CMK (cell line): ENCODE measurements around the gene PDK3.

ENCODE experiments used
- DNase-seq: peaks from one replicate; pipeline ENCODE4 v3.0.0-alpha.2; 2010; ENCODE audit warnings: low read depth

PDK3 gene

DNA sequence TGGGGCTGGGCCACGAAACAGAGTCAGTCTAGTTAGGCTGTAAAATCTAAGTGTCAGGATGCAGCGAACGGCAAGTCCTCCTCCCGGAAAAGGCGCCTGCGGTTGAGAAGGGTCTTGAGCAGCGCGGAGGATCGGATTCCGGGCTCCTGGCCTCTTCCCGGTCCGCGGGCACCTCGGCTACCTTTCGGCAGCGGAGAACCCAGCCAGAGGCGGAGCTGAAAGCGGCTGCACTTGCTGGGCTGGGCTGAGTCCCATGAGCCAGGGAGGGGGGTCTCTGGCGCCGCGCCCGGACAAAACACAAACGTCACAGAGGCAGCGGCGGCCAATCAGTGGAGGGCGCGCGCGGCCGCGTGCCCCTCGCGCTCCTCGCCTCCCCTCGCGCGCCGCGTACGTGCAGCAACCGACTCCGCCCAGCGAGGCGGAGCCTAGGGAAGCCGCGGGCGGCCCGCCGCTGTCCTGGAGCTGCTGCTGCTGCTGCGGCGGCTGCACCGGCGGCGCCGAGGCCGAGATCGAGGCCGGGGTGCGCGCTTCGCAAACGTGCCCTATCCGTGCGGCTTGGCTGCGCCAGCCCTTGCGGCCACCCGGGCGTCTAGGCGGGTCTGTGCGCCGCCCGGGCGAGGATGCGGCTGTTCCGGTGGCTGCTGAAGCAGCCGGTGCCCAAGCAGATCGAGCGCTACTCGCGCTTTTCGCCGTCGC is at the start of gene PDK3:
Gene PDK3 (plus strand): TSS at position 451 of the 696 bp plus-strand sequence. CDS start 170 bp downstream, at position 621.
- DNase-seq: peak; percentile 26

DNA sequence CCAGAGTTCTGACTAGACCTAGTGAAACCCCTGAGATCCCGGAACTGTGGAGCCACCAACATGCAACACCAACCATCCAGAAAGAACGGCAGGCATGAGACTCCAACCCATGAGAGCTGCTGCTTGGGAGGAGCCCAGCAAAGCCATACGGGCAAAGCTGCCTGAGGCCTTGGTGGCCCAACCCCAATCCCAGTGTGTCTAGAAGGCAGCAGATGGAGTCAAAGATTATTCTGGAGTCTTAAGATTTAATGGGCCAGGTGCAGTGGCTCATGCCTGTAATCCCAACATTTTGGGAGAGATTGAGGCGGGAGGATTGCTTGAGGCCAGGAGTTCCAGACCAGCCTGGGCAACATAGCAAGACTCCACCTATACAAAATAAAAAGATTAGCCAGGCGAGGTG is 49.2 kb upstream of the PDK3 start:
- no peak for DNase-seq

DNA sequence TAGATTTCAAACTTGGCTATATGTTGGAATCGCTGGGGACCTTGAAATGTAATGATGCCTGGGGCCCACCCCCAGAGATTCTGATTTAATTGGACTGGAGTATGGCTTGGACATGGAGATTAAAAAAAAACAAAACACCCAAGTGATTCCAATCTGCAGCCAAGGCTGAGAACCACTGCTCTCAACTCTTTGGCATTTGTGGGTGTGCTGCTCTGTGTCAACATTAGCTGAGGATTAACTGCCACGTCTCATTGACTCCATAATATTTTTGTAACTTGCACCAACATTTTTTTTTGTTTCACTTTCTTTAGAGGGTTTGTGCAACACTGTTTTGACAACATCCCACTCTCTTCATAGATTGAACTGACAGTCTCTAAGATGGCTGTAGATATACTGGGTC is 41.1 kb upstream of the PDK3 start:
- no peak for DNase-seq

DNA sequence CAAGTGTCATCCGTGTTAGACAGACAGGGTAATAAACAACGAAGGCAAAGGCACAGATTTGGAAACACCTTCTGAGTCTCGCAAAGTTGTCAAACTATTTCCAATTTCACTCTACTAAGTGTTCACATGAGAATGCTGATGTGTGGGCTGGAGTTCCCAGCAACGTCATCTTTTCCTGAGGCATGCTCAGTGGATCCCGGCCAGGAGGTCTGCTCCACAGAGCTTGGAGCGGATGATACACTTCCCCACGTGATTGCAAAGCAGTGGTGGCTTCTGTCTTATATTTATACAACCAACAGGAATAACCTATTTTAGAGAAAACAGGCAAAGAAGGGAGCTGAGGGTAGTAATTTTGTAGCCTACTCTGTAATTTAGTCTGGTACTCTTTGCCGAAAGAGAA is 40.1 kb upstream of the PDK3 start:
- no peak for DNase-seq

DNA sequence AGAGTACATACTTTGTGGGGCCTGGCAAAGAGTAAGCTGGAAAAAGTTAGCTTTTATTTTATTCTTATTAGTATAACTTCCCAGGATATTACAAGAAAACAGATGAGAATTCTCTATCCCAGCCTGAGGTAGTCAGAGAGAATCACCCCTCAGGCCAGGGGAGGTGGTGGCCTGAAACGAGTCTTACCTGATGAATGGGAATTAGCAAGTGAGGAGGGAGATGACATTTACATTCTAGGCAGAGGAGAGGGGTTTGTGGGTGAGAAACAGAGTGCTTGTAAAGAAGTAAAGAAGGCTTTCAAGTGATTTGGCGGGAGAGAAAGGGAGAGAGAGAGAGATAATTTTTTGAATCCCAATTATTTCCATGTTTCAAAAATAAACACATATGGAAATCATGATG is 39.3 kb upstream of the PDK3 start:
- DNase-seq: no peak

DNA sequence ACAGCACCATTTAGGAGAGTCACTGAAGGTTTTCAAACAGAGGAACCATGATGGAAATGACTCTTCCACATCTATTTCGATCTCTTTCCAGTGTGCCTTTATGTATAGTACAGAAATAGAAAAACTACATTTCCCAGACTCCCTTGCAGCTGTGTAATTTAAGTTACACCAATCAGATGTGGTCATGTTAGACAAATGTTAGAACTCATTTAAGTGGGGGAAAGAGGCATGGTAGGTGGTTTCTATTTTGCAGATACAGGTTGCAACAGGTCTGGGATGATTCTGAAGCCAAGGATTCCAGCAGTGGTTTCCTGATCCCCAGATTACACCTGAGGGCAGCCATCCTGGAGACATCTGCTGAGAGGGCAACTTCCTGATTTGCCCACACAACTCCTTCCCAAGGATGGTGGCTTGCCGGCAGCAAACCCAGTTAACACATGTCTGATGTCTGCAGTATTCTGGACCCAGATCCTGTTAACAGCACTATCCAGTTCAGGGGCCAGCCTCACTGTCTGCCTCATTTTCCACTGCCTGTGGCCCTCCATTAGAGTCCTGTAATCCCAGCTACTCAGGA is 38.7 kb upstream of the PDK3 start:
- no peak for DNase-seq

DNA sequence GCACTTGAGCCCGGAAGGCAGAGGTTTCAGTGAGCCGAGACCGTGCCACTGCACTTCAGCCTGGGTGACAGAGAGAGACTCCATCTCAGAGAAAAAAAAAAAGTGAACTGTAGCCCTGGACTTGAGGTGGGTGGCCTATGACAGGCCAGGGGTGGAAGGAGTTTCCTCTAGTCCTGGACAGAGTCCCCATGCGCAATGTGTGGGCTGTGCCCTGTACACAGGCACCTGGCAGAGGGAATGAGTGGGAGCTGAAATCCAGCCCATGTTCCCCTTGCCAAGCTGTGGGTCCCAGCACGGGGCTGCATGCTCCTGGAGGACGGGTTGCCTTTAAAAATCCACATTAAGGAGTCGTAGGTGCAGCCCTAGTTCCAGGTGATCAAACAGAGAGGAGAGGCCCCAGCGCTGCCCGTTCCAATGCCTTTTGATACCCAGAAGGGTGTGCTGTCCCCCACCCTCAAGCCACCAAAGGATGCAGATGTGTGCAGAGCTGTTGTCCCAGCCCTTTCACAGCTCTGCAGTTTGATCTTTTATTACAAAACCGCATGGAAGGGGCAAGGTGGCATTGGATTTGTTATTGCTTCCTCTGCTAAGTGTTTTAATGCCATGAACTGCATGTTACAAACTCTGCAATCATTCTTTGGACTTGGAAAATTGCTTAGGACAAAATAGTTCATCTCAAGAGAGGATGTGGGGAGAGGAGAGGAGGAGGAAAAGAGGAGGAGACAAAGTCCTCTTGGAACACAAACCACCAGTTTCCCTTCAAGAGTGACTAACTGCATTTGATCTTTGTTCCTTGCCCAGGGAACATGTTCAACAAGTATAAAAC is 38.0 kb upstream of the PDK3 start:
- DNase-seq: no peak

DNA sequence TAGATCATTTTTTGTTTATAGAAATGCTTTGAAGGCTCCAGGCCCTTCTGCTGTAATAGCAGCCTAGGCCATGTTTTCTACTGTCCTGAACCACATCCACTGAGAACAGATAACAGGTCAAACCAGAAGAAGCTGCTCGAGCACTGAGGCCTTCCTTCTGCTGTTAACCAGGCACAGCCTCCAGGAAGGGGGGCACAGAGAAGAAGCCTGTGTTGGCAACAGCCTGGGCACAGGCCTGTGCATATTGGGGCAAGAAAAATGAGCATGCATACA is 37.4 kb upstream of the PDK3 start:
- no peak for DNase-seq

DNA sequence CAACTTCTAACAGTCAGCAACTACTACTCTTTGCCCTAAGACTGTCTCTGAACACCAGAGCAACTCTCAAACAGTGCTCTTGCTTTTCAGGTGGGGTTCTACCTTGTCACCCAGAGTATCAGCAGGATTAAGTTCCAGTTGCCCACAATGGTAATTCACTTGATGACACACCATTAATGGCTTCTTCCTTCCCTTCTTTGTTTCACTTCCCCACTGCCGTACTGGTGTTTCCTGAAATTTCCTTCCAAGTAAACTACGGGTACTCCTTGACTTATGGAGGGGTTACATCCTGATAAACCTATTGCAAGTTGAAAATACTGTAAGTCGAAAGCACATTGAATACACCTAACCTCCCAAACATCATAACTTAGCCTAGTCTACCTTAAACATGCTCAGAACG is 36.6 kb upstream of the PDK3 start:
- no peak for DNase-seq

DNA sequence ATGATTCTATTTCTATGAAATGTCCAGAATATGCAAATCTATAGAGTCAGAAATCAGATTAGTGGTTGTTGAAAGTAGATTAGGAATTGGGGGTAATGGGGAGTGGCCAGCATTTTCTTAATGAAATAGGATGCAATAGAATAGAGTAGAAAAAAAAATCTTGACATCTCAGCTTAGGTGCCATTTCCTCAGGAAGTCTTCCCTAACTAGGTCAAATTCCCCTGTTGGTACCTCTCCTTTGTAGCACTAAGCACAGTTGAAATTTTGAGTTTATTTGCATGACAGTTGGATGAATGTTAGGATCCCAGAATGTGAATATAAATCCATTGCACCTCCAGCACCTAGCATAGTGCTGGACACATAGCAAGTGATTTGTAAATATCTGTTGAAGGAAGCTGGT is 30.0 kb upstream of the PDK3 start:
- no peak for DNase-seq

DNA sequence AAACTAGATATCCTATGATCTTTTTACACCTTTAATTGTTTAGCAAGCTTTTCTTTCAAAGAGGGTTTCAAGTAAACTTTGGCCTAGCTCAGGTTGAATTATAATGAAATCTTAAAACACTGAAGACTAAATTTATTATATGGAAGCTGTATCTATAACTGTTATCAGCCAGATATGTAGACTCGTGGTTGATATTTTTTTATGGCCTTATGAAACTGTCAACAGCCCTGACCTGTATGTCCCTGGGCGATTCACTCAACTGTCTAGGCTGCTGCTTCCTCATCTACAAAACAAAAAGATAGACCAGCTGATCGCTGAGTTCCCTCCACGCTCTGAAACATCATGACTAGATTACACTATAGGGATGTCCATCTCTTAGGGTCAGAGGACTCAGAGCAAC is 21.2 kb upstream of the PDK3 start:
- no peak for DNase-seq

DNA sequence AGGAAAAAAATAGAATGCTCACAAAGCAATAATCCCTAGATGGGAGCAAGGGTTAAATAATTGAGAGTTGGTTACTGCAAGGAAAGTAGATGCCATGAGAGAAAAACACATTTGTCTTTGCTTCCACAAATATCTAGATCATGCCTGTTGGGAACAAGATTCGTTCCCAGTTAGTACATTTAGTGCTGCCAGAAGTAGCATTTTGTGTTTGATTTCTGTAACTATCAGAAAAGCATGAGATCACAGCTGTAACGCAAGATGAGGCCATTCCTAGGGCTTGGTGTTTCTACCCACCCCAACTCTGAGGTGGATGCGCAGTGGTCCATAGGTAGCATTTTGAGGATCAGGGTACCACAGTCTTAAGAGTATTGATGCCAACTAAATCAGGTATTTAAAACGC is 20.4 kb upstream of the PDK3 start:
- DNase-seq: no peak

DNA sequence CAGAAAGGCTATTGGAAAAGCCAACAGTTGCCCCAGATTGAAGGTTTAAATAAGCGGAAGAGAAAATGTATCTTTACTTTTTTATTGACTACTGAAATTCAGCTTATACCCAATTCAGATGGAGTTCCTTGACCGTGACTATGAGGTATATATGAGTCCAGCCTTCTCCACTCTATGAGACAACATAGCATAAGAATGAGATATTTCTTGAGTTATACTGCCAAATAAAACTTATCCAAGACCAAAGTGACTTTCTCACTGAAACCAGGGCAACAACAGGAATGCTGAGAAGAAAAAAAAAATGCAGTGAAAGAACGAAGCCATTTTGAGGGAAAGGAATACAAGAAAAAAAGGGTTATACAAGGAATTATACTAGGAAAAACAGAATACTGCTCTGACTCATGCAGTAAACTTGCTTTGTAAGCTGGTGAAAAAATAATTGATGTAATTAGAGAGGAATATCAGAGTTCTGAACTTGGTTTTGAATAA is 16.3 kb upstream of the PDK3 start:
- DNase-seq: no peak

DNA sequence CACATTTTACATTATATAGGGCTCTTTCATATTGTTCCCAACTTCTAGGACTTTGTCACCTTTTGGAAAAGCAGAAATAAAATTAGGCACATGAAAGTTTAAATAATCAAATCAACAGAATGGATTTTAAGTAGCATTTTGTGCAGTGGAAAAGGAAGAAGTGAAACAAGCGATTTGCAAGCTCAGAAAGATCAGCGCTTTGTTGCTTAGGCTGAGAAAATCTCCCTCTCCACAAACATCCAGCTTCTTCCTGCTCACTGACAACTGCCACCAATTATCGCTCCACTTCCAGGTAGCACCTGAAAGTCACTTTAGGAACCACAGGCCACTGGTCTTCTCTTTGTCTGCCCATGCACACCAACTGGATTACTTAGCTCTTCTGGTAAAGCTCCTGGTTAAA is 2.0 kb upstream of the PDK3 start:
- DNase-seq: no peak

DNA sequence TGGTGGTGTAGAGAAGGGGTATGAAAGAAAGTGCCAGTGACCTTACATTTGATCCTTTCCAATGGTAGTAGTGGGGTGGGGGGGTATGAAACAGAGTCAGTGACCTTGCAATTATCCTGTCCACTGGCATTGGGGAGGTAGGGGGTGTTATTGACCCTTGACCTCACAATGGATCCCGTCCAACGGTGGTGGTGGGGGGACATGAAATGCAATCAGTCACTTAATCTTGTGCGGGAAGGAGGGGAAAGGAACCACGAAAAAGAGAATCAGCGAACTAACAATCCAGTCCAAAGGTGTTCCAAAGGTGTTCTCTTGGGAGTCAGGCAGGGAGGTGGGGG is 619 bp upstream of the PDK3 start:
- no peak for DNase-seq

DNA sequence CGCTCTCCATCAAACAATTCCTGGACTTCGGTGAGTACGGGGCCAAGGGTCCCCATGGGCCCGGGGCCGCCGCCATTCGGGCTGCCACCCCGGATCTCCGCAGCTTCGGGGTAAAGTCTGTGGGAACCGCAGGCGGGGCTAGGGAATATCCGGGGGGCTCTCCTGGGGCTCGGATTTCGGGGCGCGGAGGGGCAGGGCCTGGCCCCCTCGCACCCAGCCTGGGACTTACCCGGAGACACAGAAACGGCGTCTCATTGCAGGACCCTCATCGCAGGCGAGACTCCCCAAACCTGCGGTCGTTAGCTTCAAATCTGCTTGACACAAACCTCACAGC is 413 bp downstream of the PDK3 start:
- DNase-seq: no peak

DNA sequence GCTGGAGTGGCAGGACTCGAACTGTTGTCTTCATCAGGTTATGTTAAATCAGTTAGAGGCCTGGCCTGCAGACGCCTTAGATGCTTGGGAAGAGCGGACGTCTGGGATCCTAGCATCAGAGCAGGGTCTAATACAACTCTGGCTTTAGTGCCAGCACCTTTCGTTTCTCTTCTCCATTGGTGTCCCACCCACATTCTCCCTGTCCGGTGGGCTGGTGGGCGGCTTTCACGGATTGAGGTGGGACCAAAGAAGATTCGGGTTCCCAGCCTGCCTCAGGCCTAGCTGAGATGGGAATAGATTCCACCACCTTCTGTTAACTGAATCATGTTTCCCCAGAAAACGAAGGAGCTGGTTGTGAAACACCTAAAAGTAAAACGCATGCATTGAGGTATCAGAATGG is 939 bp downstream of the PDK3 start:
- DNase-seq: no peak

DNA sequence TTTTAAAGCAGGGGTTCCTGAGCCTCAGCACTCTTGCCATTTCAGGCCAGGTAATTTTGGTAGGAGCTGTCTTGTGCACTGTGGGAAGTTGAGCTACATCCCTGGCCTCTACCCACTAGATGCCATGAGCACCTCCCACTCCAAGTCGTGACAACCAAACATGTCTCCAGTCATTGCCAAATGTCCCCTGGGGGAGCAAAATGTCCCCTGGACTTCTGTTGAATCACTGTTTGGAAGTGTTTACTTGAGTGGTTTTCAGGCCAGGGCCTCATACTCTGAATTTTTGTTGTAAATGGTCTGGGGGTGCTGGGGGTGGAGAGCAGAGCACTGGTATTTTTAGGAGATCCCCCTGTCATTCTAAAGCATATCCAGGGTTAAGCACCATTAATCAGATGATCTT is 3.2 kb downstream of the PDK3 start:
- DNase-seq: no peak

DNA sequence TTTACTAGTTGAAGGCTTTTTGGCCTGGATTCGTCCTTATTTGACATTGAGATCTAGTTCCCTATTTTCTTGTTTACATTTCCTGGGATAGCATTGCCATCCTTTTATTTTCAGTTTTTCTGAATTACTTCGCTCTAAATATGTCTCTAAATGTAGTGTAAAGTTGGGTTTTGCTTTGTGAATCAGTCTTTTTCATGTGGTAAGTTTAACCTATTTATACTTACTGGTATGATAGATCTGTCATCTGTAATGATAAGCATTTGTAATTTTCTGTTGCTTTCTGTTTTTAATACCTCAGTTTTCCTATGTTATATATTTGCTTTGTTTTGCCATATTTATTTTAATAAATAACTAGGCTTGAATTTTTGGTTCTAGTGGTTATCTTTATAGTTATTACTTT is 6.7 kb downstream of the PDK3 start:
- no peak for DNase-seq

DNA sequence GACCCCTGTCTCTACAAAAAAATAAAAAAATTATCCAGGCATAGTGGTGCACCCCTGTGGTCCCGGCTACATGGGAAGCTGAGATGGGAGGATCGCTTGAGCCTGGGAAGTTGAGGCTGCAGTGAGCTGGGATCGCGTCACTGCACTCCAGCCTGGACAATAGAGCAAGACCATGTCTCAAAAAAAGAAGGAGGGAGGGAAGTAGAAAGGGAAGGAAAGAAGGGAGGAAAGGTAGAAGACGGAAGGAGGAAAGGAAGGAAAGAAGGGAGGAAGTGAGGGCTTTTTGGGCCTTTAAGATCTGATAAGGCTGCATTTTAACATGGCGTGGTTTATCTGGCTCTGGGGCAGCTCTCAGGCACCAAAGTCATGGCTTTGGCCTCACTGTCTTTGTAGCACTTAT is 10.4 kb downstream of the PDK3 start:
- no peak for DNase-seq

DNA sequence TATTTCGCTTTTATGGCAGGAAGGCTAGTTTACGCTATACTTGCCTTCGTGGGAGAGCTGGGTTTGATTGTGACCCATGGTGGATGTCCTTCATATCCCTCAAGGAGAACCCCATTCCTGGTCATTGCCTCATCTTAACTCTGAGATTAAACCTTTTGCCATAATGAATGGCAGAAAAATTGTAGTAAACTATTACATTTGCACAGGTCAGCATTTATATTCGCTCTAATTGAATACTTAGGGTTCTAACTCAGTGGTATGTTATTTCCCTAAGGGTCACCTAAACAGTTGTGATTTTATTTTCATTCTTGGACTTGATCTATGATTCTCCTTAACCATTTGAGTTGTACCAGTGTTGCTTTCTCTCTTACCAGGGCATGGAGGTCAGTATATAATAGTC is 13.4 kb downstream of the PDK3 start:
- no peak for DNase-seq

DNA sequence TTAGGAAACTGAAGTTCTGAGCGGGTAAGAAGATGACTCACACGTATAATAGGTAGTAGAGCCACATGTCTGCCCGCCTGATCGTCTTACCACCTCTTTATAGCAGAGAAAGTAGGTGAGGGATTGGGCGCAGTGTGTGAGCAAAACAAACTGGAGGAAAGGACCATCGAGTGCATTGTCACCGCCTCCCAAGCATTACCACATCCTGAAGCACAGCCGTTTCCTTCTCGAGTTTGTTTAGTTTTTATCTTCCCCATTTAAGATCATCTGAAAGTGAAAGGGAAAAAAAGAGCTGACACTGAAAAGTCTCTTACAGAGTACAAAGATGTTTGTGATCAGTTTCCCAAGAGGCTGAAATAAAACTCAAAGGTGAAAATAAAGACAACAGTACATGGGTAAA is 14.8 kb downstream of the PDK3 start:
- DNase-seq: no peak

DNA sequence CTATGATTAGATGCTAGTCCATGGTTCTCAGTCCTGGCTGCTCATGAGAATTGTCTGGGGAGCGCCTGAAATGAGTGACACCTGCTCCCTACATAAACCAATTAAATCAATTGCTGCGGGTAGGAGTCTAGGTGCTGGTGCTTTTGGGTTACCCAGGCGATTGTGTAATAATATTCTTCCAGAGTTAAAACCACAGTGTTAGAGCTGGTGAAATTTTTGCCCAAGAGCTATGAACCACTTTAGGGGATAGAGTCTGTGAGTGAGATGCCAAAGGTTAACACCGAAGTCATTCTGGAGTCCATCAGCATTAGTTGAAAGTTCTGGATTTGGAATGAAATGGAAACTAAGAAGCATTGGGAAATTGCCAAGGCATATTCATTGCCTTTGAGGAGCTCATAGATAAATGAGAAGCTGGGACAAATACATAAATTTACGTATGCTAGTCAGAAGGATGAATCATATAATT is 15.3 kb downstream of the PDK3 start:
- DNase-seq: no peak
